Effector CD8-positive, alpha-beta T cell (primary cell): ENCODE measurements around the gene MICAL2.

Experiments used
- DNase-seq: peaks from one replicate; lab custom pipeline; 2025; lab: John Stamatoyannopoulos, UW

The MICAL2 gene

DNA sequence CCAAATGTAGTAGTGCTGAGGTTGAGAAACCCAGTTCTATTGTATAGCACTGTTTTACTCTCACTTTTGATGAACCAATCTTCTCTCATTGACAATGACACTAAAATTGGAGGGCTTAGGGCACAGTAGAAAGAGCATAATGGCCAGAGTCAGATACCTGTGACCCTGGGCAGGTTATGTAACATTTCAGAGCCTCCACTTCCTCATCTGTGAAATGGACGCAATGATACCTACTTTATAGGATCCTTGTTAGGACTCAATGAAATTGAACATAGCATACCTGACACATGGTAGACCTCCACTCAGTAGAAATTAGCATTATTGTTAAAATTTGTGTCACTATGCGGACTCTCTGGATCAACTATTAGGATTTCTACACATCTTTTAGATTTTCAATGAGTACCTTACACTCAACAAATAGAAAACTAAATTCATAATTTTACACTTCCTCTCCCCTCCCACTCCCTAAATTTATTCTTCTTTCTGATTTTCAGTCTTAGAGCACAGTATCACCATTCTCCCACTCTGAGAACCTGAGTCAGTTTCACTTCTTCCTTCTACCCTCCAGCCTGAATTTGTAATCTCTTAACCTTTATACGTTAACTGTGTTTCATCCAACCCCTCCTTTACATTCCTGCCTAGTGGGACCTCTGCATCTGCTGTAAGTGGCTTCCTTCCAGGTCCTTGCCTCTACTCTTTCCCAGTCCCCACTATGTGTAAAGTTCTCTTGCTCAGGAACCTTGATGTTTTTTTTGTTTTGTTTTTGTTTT, 78.3 kb downstream of the MICAL2 start:
- DNase-seq, result no peak

DNA sequence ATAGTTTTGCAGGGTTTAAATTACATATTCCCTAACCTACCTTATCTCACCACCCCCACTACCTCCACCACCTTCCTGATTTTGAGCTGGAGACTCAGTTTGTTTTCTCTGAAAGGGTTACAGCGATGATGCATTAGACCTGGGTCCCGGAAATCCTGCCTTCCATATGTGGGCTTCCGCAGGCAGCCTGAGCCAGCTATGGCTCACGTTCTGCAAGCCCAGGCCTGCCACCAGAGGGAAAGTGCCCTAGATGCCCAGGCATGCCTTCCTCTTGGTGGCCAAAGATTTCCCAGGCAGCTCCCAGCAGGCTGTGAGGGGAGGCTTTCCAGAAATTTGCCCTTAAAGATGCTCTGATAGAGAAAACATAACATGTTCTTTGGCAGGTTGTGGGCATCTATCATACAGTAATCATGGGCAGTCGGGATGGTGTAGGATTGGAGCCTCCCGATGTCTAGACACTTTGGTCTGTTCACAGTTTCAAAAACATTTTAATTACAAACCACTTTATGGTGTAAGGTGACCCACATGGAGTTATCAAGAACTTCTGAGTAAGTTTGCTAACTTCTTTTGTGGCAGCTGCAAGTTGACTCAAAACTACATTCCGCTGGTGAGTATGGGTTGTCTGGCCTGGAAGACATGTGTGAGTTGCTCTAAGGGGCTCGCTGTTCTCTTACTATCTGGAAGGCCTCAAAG, 79.3 kb downstream of the MICAL2 start:
- no peak for DNase-seq

DNA sequence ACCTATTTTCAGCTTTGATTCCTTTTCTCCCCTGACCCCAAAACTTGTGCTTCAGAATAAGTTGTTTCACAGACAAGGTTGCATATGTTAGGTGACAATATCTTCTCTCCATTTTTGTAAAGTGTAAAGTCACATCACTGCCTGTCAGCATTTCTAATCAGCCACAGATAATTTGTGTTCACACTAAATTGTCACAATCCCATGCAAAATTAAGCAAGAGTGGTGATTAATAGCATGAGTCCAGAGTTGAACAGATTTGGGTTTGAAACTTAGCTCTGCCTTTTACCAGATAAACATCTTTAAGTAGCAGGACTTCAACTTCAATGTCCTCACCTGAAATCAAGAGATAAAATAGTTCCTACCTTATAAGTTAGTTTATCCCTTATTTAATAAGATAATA, 80.1 kb downstream of the MICAL2 start:
- DNase-seq, result no peak

- DNase-seq, result no peak
Measured at GRCh38 chr11:12192794-12193514, 82.6 kb downstream of the MICAL2 start.

GRCh38 chr11:12193515-12194336, 83.3 kb downstream of the MICAL2 start:
- DNase-seq, result no peak

DNA sequence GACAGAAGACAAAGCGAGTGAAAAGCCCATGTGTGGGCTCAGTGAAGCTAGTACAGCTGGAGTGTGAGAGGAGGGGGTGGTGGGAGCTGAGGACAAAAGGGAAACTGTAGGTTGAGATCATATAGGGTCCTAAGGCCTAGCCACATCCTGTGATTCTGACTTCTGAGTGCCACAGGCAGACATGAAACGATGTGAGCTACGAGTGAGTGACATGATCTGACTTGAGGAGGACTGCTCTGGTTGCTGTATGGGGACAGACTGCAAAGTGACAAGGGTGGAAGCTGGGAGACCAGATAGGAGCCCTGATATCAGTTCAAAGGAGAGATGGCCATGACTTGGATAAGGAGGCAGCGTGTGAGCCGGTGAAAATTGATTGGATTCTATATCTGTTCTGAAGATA, 85.4 kb downstream of the MICAL2 start:
- no peak for DNase-seq

DNA sequence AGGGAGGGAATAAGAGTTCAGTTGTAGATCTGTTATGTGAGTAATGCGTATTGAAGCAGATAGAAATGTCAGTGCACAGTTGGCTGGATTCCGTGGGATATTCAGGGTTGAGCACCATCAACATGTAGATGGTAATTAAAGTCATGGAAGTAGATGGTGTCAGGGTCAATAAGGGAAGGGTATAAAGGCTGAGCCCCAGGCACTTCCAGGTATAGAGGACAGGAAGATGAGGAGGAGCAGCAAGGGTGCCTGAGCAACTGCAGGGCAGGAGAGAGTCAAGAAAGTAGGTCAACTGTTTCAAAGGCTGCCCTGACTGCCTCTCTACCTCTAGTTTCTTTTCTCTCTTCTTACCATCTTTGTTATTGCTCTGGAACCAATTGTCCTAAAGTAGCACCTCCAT, 85.9 kb downstream of the MICAL2 start:
- DNase-seq, result no peak

DNA sequence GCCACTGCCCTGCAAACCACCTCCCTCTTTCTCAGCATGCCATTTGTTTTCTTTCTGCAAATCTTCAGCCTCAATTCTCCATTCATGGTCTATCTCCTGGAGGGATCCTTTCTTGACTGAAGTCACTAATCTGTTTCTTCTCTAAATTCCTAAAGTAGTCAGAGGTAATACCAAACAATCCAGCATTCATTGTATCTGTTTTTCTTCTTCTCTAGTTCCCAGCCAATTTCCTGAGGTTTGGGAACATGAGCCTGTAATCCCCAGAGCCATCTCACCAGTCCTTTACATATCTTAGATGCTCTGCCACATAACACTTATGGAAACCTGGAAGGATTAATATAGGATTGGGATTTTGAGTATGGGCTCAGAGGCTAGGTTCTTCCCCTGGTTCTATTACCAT, 86.5 kb downstream of the MICAL2 start:
- no peak for DNase-seq

DNA sequence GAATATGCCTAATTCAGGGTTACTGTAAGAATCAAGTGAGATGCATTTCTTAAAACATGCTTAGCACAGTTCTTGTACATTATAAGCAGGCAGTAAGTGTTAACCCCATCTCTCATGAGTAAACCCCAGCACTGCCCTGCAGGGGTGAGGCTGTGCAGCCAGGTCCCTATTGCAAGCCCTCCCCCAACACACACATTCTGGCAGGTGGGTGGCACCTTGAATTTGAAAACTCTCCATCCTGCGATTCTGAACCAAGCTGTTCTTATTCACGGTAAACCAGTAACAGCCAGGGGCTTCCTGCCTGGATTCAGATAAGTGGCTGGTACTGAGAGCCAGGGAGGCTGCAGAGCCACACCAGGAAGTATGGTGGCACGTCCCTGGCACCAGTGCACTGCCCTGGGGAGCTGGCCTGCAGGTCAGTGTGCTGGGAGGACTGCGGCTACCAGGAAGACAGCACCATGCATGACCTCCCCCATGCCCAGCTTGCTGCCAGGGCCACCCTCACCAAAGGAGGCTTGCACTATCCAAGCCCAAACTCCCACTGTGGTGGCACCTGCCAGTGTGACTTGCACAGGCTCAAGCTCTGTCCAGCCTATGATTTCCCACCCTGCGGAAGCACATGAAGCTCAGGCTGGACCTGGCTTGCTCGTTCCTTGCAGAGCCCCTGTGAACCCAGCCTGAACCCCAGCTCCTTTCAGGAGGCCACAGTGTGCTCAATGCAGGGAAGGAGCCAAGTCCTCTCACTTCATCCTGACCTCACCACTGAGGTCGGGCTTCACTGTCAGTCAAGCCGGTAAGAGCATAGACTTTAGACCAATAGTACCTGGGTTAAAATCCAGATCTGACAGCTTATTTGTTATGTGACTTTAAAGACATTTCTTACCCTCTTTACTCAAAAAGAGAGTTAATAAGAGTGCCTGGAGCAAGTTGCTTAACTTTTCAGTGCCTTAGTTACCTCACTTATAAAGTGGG, 88.1 kb downstream of the MICAL2 start:
- no peak for DNase-seq

- no peak for DNase-seq
Measured at GRCh38 chr11:12199231-12199948, 89.0 kb downstream of the MICAL2 start.

- no peak for DNase-seq
Measured at GRCh38 chr11:12200279-12200990, 90.0 kb downstream of the MICAL2 start.

DNA sequence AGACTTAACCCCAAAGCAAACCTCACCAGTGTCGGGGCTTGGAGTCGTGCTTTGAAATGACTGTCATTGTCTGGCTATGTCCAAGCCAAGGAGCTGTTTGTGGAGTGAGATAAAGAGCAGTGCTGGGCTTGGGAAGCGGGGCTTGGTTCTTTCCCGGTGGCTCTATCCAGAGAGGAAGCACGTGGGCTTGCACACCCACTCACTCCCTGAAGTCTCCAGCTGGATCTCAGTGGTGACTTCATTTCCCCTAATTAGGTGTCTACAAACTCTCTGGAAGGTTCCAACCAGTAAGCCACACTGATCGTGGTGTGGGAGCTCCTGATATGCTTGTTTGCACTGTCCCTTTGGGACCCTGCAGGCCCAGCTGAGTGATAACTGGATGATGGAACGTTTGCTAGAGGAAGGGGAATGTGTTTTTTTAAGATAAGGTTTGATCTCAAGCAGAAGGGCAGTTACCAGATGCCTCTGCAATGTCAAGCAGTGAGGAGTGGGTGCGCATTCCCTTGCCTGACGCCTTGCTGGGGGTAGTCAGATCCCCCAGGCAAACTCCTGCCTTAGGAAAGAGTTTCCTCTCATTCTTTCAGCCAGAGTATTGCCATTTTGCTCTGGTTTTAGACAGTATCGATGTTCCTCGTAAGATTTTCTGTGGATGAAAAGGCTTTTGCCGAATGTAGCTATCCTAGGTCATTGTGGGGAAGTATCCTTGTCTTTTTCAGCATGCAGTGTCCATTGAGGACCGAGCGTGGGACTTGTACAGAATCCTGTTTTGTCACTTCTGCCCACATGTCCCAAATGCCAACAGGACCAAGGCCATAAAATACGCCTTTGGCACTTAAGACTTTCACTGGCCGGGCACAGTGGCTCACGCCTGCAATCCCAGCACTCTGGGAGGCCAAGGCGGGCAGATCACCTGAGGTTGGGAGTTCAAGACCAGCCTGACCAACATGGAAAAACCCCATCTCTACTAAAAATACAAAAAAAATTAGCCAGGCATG, 90.9 kb downstream of the MICAL2 start:
- DNase-seq, result no peak

DNA sequence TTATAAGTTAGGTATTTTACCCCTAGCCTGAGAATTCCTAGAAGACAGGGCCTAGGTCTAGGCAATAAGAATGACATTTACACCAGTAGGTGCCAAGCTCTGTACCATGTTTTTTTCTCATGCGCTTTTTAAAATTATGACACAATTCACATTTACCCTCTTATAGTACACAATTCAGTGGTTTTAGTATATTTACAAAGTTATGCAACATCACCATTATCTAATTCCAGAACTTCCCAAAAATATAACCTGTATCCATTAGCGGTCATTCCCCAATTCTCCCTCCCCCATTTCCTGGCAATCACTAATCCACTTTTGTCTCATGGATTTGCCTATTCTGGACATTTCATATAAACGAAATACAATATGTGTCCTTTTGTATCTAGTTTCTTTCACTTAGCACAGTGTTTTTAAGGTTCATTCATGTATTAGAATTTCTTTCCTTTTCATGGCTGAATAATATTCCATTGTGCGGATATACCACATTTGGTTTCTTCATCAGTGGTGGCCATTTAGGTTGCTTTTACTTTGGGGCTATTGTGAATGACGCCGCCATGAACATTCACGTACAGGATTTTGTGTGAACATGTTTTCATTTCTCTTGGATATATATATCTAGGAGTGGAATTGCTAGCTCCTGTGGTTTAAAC, 92.4 kb downstream of the MICAL2 start:
- DNase-seq, result no peak

GRCh38 chr11:12204506-12204905, 94.1 kb downstream of the MICAL2 start:
- no peak for DNase-seq

- no peak for DNase-seq
Measured at GRCh38 chr11:12205330-12205729, 94.9 kb downstream of the MICAL2 start.

GRCh38 chr11:12206529-12206928, 96.1 kb downstream of the MICAL2 start:
- no peak for DNase-seq

DNA sequence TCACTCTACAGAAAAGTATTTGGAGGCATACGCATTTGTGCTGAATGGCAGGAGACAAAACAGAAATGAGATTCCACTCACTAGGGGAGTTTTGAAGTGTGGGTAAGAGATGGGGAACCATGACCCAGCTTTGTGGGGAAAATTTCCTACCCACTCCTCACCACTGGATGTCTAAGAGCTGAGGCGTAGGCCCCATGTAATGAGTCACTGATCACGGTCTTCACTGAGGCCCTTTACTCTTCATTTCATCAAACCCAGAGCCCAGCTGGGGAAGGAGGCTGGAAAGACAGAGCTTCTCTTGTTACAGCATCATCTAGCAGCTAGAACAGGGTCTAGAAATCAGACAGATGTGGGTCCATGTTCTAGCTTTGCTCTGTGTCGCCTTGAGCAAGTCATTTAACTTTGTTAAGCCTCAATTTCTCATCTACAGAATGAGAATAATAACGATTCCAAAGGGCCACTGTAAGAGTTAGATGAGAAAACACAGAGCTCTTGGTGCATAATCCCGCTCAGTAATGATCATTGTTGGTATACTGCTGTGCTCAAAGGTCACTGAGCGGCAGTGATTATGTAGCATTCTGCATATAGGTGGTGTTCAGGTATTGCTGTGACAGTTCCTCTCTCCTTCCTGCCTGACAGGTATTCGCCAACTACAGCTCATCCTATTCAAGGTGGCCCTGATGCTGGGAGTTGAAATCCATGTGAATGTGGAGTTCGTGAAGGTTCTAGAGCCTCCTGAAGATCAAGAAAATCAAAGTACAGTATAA, 97.2 kb downstream of the MICAL2 start:
- DNase-seq, result no peak
